K562 (cell line): ENCODE results near the gene SPNS2. TPM values are rescaled to one million over a fixed set of nuclear protein-coding genes. Genes with fewer than 3 reads are reported as not detected.

Experiments used
- DMBX1 ChIP-seq: fragments of 250-450 bp; sonication (Bioruptor Pico); IDR thresholded peaks from 2 replicates; pipeline ENCODE4 v1.8.0; 2022; ENCODE audit warnings: inconsistent platforms, mild to moderate bottlenecking, moderate library complexity, borderline replicate concordance
- ESRRA ChIP-seq: fragments of 450-650 bp; IDR thresholded peaks from 2 replicates; pipeline ENCODE4 v1.6.1; 2014; ENCODE audit warnings: low read depth, mild to moderate bottlenecking, moderate library complexity, borderline replicate concordance
- KDM1A ChIP-seq, 2 experiments: fragments of 450-650 bp; IDR thresholded peaks; 2 replicates each; pipeline ENCODE4 v1.6.1; 2016; ENCODE audit warnings: mild to moderate bottlenecking in 2 of 2
- KLF13 ChIP-seq: fragments of 450-650 bp; IDR thresholded peaks from 2 replicates; pipeline ENCODE4 v1.6.1; 2016; ENCODE audit warnings: missing genetic modification characterization, low read depth, mild to moderate bottlenecking, missing compliant biosample characterization, moderate library complexity, borderline replicate concordance
- PURB ChIP-seq: sonication (generic); formaldehyde crosslinking; IDR thresholded peaks from 2 replicates; pipeline ENCODE4 v1.9.0; 2021; ENCODE audit warnings: low read depth, mild to moderate bottlenecking, missing genetic modification reagents
- SAP30 ChIP-seq: fragments of 200-600 bp; sonication (generic); IDR thresholded peaks from 2 replicates; pipeline ENCODE4 v1.6.1; 2012; ENCODE audit warnings: borderline replicate concordance, low read depth, mild to moderate bottlenecking, moderate library complexity, low read length, control low read depth, inconsistent platforms; ENCODE audit not compliant: insufficient read depth, poor library complexity, severe bottlenecking
- TAF1 ChIP-seq: IDR thresholded peaks from 2 replicates; pipeline ENCODE4 v1.6.1; 2011; ENCODE audit warnings: mild to moderate bottlenecking, low read length, moderate library complexity; ENCODE audit not compliant: insufficient read depth, control insufficient read depth, severe bottlenecking; ENCODE audit errors: extremely low read depth
- TRIM24 ChIP-seq, 2 experiments: fragments of 450-650 bp; IDR thresholded peaks; 2 replicates each; pipeline ENCODE4 v1.6.1; 2016
- YBX1 ChIP-seq: fragments of 450-650 bp; IDR thresholded peaks from 2 replicates; pipeline ENCODE4 v1.7.1; 2016; ENCODE audit warnings: mild to moderate bottlenecking
- ZNF197 ChIP-seq: fragments of 200-800 bp; sonication (Bioruptor generic); IDR thresholded peaks from 2 replicates; pipeline ENCODE4 v1.6.1; 2016; ENCODE audit warnings: low read depth, missing genetic modification characterization, missing compliant biosample characterization
- polyA plus RNA-seq, 8 experiments: library from polyadenylated mRNA; depleted of rRNA in 4 of 8; stranded (reverse) in 5 of 8; unstranded in 3 of 8; fragments of >200 nt; fragmentation: Nextera tagmentation in 2 of 8; fragmentation: Illumina TruSeq in 1 of 8; extraction: Ambion mirVana in 2 of 8; extraction: Trizol in 1 of 8; gene quantifications; 2 replicates each; pipeline versions ENCODE4 v1.2.1 to v1.2.3, GENCODE V29; 2011 to 2014; ENCODE audit warnings: inconsistent platforms in 1 of 8, missing spikeins in 1 of 8
- total RNA-seq, 7 experiments: library from RNA; depleted of rRNA in 6 of 7; stranded (reverse); fragments of >200 nt in 6 of 7; fragmentation: Illumina TruSeq in 2 of 7; extraction: Trizol in 2 of 7; gene quantifications; 2 replicates each; pipeline versions ENCODE4 v1.2.1 to v1.2.3, GENCODE V29; 2011 to 2021; ENCODE audit warnings: low replicate concordance in 1 of 7
- TF ChIP-seq, protein P1 (sequence below): fragments of 250-450 bp; sonication (Bioruptor Pico); IDR thresholded peaks from 2 replicates; pipeline ENCODE4 v1.5.0; 2022; ENCODE audit warnings: mild to moderate bottlenecking
- TF ChIP-seq, protein P2 (sequence below): conservative IDR thresholded peaks from 2 replicates; pipeline ENCODE4 v1.6.1; 2011; ENCODE audit warnings: low read depth, mild to moderate bottlenecking, low read length; ENCODE audit not compliant: control insufficient read depth
- TF ChIP-seq, protein P3 (sequence below): fragments of 450-650 bp; IDR thresholded peaks from 2 replicates; pipeline ENCODE4 v1.6.1; 2016; ENCODE audit warnings: low read depth, mild to moderate bottlenecking, moderate library complexity

SPNS2 gene
- total and polyA plus RNA-seq, 9 of the 15 experiments (the other 6 are each of a cell fraction or from before 2014, with no cell fraction given) = 0.06 TPM; not detected in 8

DNA sequence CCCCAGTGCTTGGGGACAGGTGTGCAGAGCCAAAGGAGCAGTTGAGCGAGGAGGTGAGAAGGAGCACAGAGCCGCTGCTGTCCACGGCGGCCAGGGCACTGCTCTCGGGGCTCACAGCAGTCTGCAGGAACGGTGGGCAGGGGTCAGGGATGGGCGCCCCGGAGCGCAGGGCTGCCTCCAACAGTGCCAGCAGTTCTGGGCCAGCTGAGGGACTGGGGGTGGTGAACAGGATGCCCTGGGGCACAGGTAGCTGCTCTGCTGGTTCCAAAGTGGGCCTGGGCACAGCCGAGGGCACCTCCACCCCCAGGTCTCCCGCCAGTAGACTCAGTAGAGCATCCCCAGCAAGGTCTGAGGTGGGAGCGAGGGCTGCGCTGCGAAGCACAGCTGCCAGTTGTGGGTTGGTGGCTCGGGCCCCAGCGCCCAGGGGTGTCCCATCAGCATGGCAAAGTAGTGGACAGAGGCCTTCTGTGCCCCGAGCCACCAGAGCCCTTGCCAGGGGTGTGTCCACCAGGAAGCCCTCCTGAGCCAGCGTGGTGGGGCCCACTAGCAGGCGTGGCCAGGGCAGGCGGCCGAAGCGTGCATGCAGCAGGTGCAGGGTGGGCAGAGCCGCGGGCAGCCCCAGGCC lies 59.8 kb downstream of the SPNS2 start (continued):
- TF ChIP-seq, protein P1, sequence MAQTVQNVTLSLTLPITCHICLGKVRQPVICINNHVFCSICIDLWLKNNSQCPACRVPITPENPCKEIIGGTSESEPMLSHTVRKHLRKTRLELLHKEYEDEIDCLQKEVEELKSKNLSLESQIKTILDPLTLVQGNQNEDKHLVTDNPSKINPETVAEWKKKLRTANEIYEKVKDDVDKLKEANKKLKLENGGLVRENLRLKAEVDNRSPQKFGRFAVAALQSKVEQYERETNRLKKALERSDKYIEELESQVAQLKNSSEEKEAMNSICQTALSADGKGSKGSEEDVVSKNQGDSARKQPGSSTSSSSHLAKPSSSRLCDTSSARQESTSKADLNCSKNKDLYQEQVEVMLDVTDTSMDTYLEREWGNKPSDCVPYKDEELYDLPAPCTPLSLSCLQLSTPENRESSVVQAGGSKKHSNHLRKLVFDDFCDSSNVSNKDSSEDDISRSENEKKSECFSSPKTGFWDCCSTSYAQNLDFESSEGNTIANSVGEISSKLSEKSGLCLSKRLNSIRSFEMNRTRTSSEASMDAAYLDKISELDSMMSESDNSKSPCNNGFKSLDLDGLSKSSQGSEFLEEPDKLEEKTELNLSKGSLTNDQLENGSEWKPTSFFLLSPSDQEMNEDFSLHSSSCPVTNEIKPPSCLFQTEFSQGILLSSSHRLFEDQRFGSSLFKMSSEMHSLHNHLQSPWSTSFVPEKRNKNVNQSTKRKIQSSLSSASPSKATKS (CRISPR knock-in tag) = no peak
- TF ChIP-seq ZNF197 (CRISPR knock-in tag) (no peak), PURB (CRISPR knock-in tag) (no peak), TRIM24 (IDR thresholded peaks at IDR 0.05) (no peak), DMBX1 (CRISPR knock-in tag) (no peak), TAF1 (no peak), SAP30 (no peak), ESRRA (no peak), KDM1A (IDR thresholded peaks at IDR 0.05) (no peak), KLF13 (tag) (no peak), YBX1 (no peak)
- TF ChIP-seq, protein P2, sequence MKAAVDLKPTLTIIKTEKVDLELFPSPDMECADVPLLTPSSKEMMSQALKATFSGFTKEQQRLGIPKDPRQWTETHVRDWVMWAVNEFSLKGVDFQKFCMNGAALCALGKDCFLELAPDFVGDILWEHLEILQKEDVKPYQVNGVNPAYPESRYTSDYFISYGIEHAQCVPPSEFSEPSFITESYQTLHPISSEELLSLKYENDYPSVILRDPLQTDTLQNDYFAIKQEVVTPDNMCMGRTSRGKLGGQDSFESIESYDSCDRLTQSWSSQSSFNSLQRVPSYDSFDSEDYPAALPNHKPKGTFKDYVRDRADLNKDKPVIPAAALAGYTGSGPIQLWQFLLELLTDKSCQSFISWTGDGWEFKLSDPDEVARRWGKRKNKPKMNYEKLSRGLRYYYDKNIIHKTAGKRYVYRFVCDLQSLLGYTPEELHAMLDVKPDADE = no peak
- TF ChIP-seq, protein P3, sequence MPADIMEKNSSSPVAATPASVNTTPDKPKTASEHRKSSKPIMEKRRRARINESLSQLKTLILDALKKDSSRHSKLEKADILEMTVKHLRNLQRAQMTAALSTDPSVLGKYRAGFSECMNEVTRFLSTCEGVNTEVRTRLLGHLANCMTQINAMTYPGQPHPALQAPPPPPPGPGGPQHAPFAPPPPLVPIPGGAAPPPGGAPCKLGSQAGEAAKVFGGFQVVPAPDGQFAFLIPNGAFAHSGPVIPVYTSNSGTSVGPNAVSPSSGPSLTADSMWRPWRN = no peak
